Effector memory CD4-positive, alpha-beta T cell (primary cell): ENCODE results near the gene ACD.

Source experiments
- DNase-seq, 3 donors: peaks; one replicate each; pipeline ENCODE4 v3.0.0-alpha.2; 2020
- H3K27ac ChIP-seq: 2 replicates; pipeline ENCODE4 v1.7.0; 2013; ENCODE audit warnings: mild to moderate bottlenecking, low read length, moderate library complexity; ENCODE audit not compliant: insufficient read depth, poor library complexity, severe bottlenecking
- H3K27me3 ChIP-seq: replicated peaks from 2 replicates; pipeline ENCODE4 v1.7.0; 2013; ENCODE audit warnings: mild to moderate bottlenecking, low read length; ENCODE audit not compliant: insufficient read depth, control insufficient read depth, poor library complexity, severe bottlenecking
- H3K36me3 ChIP-seq: 2 replicates; pipeline ENCODE4 v1.7.0; 2013; ENCODE audit warnings: mild to moderate bottlenecking, low read length, moderate library complexity; ENCODE audit not compliant: control insufficient read depth, insufficient read depth
- H3K4me1 ChIP-seq: 2 replicates; pipeline ENCODE4 v1.7.0; 2013; ENCODE audit warnings: low read length, mild to moderate bottlenecking; ENCODE audit not compliant: control insufficient read depth, insufficient read depth, poor library complexity, severe bottlenecking
- H3K4me3 ChIP-seq: 2 replicates; pipeline ENCODE4 v1.7.0; 2013; ENCODE audit warnings: low read length, low read depth, mild to moderate bottlenecking; ENCODE audit not compliant: insufficient read depth, poor library complexity, severe bottlenecking
- H3K9me3 ChIP-seq: 2 replicates; pipeline ENCODE4 v1.7.0; 2013; ENCODE audit warnings: mild to moderate bottlenecking, low read length, moderate library complexity; ENCODE audit not compliant: control insufficient read depth

Gene ACD

DNA sequence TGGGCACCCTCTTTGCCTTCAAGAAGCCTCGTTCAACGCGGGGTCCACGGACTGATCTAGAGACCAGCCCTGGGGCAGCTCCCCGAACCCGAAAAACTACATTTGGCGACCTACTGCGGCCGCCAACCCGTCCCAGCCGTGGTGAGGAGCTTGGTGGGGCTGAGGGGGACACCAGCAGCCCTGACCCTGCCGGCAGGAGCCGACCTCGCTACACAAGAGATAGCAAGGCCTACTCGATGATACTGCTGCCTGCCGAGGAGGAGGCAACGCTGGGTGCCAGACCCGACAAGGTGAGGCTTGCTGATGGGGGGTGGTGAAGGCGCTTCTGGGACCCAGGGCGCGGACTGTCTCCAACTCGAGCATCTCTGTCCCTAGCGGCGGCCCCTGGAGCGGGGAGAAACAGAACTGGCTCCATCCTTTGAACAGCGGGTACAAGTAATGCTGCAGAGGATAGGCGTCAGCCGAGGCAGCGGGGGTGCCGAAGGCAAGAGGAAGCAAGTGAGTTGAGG lies 5.6 kb downstream of the ACD start:
- Histone ChIP-seq H3K27ac (no peak overlapping the region), H3K27me3 (no peaks in the 10 kb centered on the region), H3K9me3 (no peaks in the 10 kb centered on the region), H3K4me3 (no peak overlapping the region), H3K36me3 (peaks cover 73% of the 10 kb centered on the region), H3K4me1 (peaks cover 12% of the 10 kb centered on the region)
- no peak for DNase-seq

DNA sequence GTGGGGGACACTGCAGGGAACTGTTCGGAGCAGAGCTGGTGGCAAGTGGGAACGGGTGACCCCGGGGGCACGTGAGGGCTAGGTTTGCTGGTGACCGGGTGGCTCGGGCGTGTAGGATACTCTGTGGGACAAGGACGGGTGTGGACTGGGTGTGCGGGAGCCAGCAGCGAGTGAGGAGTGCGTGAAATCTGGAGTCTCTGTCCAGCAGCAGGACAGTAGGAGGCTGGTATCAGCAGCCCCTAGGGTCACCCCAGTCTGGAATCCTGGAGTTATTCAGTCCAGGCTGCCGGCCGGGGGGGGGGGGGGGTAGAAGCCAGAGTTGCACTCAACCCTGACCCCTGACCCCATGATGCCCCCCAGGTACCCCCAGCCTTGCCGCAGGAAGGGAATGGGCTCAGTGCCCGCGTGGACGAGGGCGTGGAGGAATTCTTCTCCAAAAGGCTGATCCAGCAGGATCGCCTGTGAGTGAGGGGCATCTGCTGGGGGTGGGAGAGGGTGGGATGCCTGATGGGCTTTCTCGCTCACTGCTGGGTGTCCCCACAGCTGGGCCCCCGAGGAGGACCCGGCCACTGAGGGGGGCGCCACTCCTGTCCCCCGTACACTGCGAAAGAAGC lies 6.2 kb downstream of the ACD start:
- Histone ChIP-seq H3K9me3 (no peaks in the 10 kb centered on the region), H3K4me1 (peaks cover 7% of the 10 kb centered on the region), H3K27me3 (no peaks in the 10 kb centered on the region), H3K27ac (no peak overlapping the region), H3K4me3 (no peak overlapping the region), H3K36me3 (peaks cover 79% of the 10 kb centered on the region)
- DNase-seq = no peak

DNA sequence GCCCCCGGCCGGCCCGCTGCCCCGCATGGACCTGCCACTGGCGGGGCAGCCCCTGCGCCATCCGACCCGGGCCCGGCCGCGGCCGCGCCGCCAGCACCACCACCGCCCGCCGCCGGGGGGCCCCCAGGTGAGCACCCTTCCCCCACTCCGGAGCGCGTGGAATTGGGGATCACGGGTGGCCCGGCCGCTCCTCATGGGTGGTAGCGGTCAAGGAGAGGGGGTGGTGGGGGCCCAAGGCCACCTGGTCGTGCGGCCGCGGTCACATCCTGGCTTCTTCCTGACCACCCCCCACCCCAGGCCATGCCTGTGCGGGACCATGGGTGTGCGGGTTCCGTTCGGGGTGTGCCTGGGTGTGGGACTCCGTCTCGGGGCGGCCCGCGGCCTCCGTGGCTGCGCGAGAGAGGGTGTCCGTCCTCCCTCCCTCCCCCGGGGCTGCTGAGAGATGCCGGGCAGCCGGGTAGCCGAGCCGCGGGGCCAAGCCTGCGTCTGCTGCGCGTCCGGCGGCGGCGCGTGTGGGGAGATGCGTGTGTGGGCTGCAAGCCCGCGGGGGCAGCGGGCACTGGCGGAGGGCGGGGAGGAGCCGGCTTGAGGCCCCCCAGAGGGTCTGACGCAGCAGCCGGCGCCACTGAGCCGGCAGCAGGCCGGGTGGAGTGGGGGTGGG lies 6.8 kb downstream of the ACD start:
- no peaks in the 10 kb centered on the region for H3K27me3 ChIP-seq
- no peak overlapping the region for H3K27ac ChIP-seq
- peaks cover 3% of the 10 kb centered on the region for H3K4me1 ChIP-seq
- no peaks in the 10 kb centered on the region for H3K9me3 ChIP-seq
- H3K4me3 ChIP-seq = no peak overlapping the region
- peaks cover 82% of the 10 kb centered on the region for H3K36me3 ChIP-seq
- no peak for DNase-seq

DNA sequence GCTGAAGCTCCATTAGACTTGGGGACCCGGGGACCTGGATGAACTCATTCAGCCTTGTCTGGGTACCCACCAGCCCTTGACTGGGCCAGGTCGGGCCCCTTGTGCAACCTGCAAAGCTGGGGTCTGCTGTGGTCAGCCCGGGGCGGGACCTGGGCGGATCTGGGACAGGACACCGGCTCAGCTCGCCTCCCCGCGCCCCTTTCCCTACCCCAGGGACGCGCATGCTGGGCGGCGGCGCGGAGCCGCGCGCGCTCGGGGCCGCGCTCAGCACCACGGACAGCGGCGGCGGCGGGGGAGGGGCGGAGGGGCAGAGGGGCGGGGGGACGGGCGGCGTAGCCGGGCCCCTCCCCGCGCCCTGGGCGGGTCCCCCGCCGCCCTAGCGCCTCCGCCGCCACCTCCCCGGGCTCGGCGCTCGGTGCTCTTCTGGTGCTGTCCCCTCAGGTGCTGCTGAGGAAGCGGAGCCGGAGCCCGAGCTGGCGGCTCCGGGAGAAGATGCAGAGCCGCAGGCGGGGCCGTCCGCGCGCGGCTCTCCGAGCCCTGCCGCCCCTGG lies 7.4 kb downstream of the ACD start:
- H3K27ac ChIP-seq = no peak overlapping the region
- no peak overlapping the region for H3K4me3 ChIP-seq
- peaks cover 81% of the 10 kb centered on the region for H3K36me3 ChIP-seq
- no peaks in the 10 kb centered on the region for H3K27me3 ChIP-seq
- DNase-seq = no peak
- H3K4me1 ChIP-seq = no peaks in the 10 kb centered on the region
- H3K9me3 ChIP-seq = no peaks in the 10 kb centered on the region

DNA sequence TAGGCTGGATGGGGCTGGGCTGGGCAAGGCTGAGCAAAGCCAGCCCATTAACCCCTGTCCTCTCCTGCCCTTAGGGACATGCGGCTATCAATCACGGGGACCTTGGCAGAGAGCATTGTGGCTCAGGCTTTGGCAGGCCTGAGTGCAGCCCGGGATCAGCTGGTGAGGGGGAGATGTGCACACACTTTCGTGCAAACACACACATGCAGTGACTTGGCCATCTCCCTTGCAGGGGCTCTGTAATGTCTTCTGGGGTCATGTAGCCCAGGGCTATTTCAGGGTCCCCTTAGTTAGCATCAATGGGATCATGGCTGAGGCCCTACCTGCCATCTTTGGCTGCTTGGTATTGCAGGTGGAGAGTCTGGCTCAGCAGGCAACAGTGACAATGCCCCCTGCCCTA lies 8.2 kb downstream of the ACD start:
- no peaks in the 10 kb centered on the region for H3K4me1 ChIP-seq
- no peak overlapping the region for H3K27ac ChIP-seq
- no peaks in the 10 kb centered on the region for H3K9me3 ChIP-seq
- peaks cover 85% of the 10 kb centered on the region for H3K36me3 ChIP-seq
- no peaks in the 10 kb centered on the region for H3K27me3 ChIP-seq
- H3K4me3 ChIP-seq = no peak overlapping the region
- DNase-seq = no peak

DNA sequence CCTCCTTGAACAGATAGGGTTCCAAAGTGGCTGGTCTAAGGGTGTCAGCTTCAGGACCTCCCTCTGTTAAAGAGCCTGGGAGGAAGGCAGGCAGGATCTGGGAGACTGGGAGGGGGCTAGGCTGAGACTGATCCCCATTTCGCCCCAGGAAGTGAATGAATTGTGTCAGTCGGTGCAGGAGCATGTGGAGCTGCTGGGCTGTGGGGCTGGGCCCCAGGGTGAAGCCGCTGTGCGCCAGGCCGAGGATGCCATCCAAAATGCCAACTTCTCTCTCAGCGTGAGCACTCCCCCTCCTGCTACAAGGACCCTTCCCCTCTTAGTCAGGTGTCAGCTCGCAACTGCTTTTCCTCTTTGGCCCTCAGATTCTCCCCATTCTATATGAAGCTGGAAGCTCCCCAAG lies 9.0 kb downstream of the ACD start:
- DNase-seq = no peak
- no peaks in the 10 kb centered on the region for H3K9me3 ChIP-seq
- H3K36me3 ChIP-seq = peaks cover 82% of the 10 kb centered on the region
- H3K27me3 ChIP-seq = no peaks in the 10 kb centered on the region
- H3K4me1 ChIP-seq = peaks cover 3% of the 10 kb centered on the region
- no peak overlapping the region for H3K27ac ChIP-seq
- no peak overlapping the region for H3K4me3 ChIP-seq

DNA sequence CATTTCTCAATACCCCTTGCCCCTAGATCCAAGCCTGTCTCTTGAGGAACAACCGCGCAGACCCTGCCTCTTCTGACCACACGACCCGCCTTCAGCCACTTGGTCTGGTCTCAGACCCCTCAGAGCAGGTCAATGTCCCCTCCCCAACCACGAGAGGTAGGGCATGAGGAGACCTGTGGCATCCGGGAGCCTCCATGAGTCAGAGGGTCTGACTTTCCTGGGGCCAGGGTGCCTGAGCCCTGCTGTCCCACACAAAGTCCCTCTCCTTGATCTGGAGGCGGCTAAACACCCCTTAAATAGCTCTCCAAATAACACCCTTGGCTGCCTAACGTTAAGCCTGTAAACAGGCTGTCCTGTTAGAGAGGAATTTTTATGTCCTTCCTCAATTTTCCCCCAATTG lies 10.0 kb downstream of the ACD start:
- no peak for DNase-seq
- Histone ChIP-seq H3K9me3 (no peaks in the 10 kb centered on the region), H3K4me3 (no peak overlapping the region), H3K27ac (no peak overlapping the region), H3K27me3 (no peaks in the 10 kb centered on the region), H3K4me1 (peaks cover 12% of the 10 kb centered on the region), H3K36me3 (peaks cover 72% of the 10 kb centered on the region)

DNA sequence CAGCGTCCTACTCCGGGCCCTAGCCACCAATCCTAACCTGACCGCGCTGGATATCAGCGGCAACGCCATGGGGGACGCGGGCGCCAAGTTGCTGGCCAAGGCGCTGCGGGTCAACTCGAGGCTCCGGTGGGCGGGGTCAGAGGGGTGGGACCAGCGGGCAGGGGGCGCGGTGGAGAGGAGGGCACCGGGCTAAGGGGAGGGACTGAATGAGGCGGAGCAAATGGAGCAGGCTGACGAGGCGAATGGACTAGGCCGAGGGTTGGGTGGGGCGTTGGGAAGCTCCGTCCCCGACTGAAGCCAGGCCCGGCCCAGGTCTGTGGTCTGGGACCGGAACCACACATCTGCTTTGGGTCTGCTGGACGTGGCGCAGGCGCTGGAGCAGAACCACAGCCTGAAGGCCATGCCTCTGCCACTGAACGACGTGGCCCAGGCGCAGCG lies 10.5 kb downstream of the ACD start:
- Histone ChIP-seq H3K9me3 (no peaks in the 10 kb centered on the region), H3K4me3 (no peak overlapping the region), H3K4me1 (peaks cover 14% of the 10 kb centered on the region), H3K27me3 (no peaks in the 10 kb centered on the region), H3K36me3 (peaks cover 67% of the 10 kb centered on the region), H3K27ac (no peak overlapping the region)
- DNase-seq = no peak

DNA sequence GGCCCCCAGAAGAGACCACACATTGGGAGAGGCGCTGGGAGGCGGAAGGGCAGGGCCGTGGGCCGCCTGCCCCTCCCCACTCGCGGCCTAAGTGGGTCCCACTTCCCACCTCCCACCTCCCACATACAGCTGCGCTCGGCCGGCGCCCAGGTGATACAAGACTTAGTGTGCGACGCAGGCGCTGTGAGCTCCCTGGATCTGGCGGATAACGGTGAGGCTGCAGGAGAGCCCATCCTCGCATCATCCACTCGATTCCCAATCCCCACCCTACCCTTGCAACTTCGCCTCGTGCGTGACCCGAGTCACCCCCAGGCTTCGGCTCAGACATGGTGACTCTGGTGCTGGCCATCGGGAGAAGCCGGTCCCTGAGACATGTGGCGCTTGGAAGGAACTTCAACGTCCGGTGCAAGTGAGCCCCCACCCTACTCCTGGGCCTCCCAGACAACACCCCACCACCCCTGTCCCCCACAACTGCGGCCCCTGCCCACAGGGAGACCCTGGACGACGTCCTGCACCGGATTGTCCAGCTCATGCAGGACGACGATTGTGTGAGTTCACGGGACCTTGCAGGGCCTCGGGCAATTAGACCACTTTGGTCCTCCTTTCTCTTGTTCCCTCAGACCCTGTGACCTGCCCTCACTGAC lies 11.2 kb downstream of the ACD start:
- H3K27ac ChIP-seq = no peak overlapping the region
- H3K27me3 ChIP-seq = no peaks in the 10 kb centered on the region
- no peaks in the 10 kb centered on the region for H3K9me3 ChIP-seq
- H3K4me3 ChIP-seq = no peak overlapping the region
- no peak for DNase-seq
- H3K36me3 ChIP-seq = peaks cover 60% of the 10 kb centered on the region
- peaks cover 16% of the 10 kb centered on the region for H3K4me1 ChIP-seq
